Measurements from ENCODE around the gene CD70. TPM values are rescaled to one million over a fixed set of nuclear protein-coding genes. Genes with fewer than 3 reads are reported as not detected.

Gene CD70
- total RNA-seq, 1 experiment from 2014 or later = 45.4 TPM

GRCh38 chr19:6616011-6616410, 25.1 kb upstream of the CD70 start:
- no TSS peak for BruUV-seq (replicated peaks)
- TF ChIP-seq SIN3A (IDR thresholded peaks at IDR 0.05; ENCODE audit: borderline replicate concordance, insufficient read depth, low read depth, low read length) = no peak
- ChIA-PET CTCF (interaction anchor here (0.7 kb wide), 1 partner anchor 236 kb away, joined by 5 read pairs; no protein-coding TSS in a partner anchor), POLR2A (no interaction called here)
- no peak overlapping the region for H3K4me3 ChIP-seq (ENCODE audit: low read depth in 2 of 2, low read length in 2 of 2)
- peaks cover 6% of the 10 kb centered on the region; the same call in 1 of the 2 replicates for H3K4me1 ChIP-seq (ENCODE audit: control insufficient read depth, insufficient read depth, low read length)
- DNase-seq (ENCODE audit: low read depth, low spot score) (no peak), ATAC-seq (no peak)
- intact Hi-C loops (cut with micrococcal nuclease; ENCODE audit: unreplicated experiment) (no loop called here), in situ Hi-C loops (cut with HindIII; ENCODE audit: low pct_unique_long_range_greater_than_20kb, low sequenced_read_pairs) (no loop called here)
- no peaks in the 10 kb centered on the region for H3K27me3 ChIP-seq (ENCODE audit: control insufficient read depth, insufficient read depth, low read length)
- H3K36me3 ChIP-seq (ENCODE audit: control insufficient read depth, insufficient read depth, low read length) = no peaks in the 10 kb centered on the region
- no peak overlapping the region for H3K27ac ChIP-seq (ENCODE audit: low read length)
- no peaks in the 10 kb centered on the region; the same call in 1 of the 2 replicates for H3K9me3 ChIP-seq (ENCODE audit: control insufficient read depth, insufficient read depth, low read depth, low read length)

GRCh38 chr19:6613711-6614110, 22.8 kb upstream of the CD70 start:
- CTCF ChIA-PET = no interaction called here
- Histone ChIP-seq H3K4me3 (ENCODE audit: low read depth in 2 of 2, low read length in 2 of 2) (no peak overlapping the region), H3K27ac (ENCODE audit: low read length) (no peak overlapping the region), H3K27me3 (ENCODE audit: control insufficient read depth, insufficient read depth, low read length) (no peaks in the 10 kb centered on the region), H3K36me3 (ENCODE audit: control insufficient read depth, insufficient read depth, low read length) (no peaks in the 10 kb centered on the region), H3K9me3 (ENCODE audit: control insufficient read depth, insufficient read depth, low read depth, low read length) (no peaks in the 10 kb centered on the region), H3K4me1 (ENCODE audit: control insufficient read depth, insufficient read depth, low read length) (peaks cover 7% of the 10 kb centered on the region; the same call in 1 of the 2 replicates)
- intact Hi-C loops (cut with micrococcal nuclease; ENCODE audit: unreplicated experiment) (no loop called here), in situ Hi-C loops (cut with HindIII; ENCODE audit: low pct_unique_long_range_greater_than_20kb, low sequenced_read_pairs) (no loop called here)
- POLR2A ChIA-PET = interaction anchor here (0.6 kb wide), 1 partner anchor 11 kb away, joined by 3 read pairs; no protein-coding TSS in a partner anchor
- no TSS peak for BruUV-seq (replicated peaks)
- DNase-seq (ENCODE audit: low read depth, low spot score) (no peak), ATAC-seq (no peak)
- TF ChIP-seq POLR2AphosphoS5 (IDR thresholded peaks at IDR 0.05; ENCODE audit: low read depth, low read length) (no peak), CTCF (IDR thresholded peaks at IDR 0.05) (no peak), TCF7L2 (IDR thresholded peaks at IDR 0.05; ENCODE audit: low read depth, low read length) (no peak), REST (IDR thresholded peaks at IDR 0.05; ENCODE audit: insufficient read depth in 1 of 2, low read depth in 2 of 2, low read length in 1 of 2) (no peak), SIN3A (IDR thresholded peaks at IDR 0.05; ENCODE audit: borderline replicate concordance, insufficient read depth, low read depth, low read length) (no peak)

Data from Panc1 (cell line).